Measurements from ENCODE around the gene C1QTNF12.

Gene C1QTNF12

DNA sequence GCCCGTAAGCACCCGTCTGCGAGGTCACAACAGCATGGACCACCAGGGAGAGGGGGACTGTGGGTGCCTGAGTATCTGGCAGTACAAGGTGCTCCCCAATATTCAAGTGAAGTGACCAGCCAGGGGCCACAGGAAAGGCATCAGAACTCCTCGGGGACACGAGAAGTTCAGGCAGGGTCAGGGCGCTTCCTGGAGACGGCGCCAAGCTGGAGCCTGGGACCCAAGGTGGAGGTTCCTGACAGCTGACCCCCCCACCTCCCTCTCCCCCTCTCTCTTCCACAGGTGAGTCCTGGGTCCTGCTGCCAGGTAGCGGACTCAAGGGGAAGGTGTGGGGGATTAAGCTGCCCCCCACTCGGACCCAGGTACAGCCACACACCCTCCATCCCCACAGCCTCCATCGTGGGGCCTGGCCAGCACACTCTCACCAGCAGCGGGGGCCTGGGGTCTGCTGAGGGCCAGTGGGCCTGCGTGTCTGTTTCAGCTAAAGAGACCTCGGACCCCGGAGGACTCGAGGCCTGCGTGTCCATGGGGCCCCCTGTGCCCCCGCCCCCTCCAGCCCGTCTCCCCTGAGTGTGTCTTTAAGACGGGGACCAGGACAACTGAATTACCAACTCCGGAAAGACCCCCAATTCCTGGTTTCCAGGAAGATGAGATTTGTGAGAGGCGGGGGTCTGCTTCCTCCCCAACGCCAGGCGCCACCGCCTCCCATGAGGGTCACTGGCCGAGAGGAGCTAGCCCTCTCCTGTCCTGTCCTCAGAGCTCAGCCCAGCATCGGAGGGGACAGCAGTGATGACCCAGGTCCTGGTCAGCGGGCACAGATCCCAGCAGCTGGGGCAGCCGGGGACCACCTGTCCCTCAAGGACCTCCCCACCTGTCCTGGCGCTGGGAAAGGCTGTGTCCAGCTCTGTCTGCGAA, 46.3 kb downstream of the C1QTNF12 start:
- TF ChIP-seq, protein P1, sequence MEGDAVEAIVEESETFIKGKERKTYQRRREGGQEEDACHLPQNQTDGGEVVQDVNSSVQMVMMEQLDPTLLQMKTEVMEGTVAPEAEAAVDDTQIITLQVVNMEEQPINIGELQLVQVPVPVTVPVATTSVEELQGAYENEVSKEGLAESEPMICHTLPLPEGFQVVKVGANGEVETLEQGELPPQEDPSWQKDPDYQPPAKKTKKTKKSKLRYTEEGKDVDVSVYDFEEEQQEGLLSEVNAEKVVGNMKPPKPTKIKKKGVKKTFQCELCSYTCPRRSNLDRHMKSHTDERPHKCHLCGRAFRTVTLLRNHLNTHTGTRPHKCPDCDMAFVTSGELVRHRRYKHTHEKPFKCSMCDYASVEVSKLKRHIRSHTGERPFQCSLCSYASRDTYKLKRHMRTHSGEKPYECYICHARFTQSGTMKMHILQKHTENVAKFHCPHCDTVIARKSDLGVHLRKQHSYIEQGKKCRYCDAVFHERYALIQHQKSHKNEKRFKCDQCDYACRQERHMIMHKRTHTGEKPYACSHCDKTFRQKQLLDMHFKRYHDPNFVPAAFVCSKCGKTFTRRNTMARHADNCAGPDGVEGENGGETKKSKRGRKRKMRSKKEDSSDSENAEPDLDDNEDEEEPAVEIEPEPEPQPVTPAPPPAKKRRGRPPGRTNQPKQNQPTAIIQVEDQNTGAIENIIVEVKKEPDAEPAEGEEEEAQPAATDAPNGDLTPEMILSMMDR (IDR thresholded peaks at IDR 0.05; ENCODE audit: low read depth, low read length), result no peak
- in situ Hi-C loops (cut with HindIII; ENCODE audit: low sequenced_read_pairs), result no loop called here
- no peak overlapping the region for H3K4me3 ChIP-seq (ENCODE audit: low read depth, low read length)

DNA sequence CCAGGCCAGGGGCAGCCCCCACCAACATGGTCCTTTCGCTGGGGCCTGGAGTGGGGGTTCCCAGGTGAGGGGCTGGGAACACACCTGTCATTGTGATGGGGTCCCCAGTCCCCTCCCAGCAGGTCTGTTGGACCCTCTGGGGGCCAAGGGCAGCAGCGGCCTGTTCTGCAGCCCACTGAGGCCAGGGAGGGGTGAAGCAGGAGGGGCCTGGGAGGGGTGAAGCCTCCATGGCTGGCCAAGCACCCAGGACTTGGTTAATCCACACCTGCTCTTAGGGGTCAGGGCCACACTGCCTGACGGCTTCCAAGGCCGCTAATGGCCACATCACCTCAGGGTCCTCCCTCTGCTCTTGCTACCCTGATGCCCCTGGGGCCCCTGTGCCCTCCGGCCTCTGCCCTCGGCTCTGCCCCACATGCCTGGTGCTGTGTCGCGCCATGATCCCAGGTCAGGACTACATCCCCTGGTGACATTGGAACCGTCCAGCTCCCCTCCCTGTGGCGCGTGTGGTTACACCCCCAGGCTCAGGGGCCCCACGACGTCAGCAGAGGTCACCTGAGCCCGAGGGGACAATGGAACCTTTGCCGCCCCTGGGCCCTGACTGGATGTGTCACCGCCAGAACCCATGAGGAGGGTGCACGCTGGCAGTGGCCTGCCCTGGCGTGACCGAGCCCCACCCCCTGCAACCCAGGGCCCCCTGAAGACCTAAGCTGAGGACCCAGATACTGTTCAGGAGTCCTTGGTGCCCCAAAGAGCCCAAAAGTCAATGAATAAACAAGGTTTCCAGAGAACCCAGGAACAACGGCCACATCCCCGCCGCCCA, 47.2 kb downstream of the C1QTNF12 start:
- no peak for DNase-seq (ENCODE audit: low read depth, low spot score)
- in situ Hi-C loops (cut with HindIII; ENCODE audit: low sequenced_read_pairs), result no loop called here
- TF ChIP-seq, protein P1 (IDR thresholded peaks at IDR 0.05; ENCODE audit: low read depth, low read length), result no peak
- no peak overlapping the region for H3K4me3 ChIP-seq (ENCODE audit: low read depth, low read length)

More for the DNA sequence above, 46.3 kb downstream of the C1QTNF12 start:
- no peak for DNase-seq (ENCODE audit: low read depth, low spot score)

DNA sequence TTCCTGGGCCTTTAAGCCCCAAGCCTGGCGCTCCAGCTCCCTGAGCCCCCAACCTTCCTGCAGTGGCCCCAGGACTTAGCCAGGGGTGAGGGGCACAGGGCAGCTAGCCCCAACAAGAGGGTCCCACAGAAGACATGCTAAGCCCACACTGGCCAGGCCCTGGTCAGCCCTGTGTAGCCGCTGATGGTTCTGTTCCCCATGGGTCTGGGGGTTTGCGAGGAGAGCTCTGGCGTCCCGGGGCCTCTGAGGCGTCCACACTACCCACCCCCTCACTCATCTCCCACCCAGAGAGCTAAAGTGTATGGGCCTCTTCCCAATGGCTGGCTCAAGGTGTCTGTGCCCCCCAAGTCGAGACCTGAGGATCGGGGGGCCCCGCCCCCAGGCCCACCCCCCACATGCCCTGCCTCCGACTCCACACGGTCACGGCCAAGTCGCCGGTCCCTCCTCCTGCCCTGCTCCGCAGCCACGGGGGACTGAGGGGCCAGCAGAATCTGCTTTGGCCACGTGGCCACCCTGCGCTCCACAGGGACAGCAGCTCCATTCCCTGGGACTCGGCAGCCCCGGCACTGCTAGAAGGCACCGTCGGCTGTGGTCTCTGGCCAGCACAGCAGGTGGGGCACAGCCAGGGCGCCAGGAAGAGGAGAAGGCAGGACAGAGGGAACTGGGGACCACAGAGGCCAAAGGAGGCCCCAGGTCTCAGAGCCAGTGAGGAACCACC, 47.9 kb downstream of the C1QTNF12 start:
- TF ChIP-seq, protein P1 (IDR thresholded peaks at IDR 0.05; ENCODE audit: low read depth, low read length), result no peak
- H3K4me3 ChIP-seq (ENCODE audit: low read depth, low read length), result no peak overlapping the region
- no peak for DNase-seq (ENCODE audit: low read depth, low spot score)
- in situ Hi-C loops (cut with HindIII; ENCODE audit: low sequenced_read_pairs), result no loop called here

DNA sequence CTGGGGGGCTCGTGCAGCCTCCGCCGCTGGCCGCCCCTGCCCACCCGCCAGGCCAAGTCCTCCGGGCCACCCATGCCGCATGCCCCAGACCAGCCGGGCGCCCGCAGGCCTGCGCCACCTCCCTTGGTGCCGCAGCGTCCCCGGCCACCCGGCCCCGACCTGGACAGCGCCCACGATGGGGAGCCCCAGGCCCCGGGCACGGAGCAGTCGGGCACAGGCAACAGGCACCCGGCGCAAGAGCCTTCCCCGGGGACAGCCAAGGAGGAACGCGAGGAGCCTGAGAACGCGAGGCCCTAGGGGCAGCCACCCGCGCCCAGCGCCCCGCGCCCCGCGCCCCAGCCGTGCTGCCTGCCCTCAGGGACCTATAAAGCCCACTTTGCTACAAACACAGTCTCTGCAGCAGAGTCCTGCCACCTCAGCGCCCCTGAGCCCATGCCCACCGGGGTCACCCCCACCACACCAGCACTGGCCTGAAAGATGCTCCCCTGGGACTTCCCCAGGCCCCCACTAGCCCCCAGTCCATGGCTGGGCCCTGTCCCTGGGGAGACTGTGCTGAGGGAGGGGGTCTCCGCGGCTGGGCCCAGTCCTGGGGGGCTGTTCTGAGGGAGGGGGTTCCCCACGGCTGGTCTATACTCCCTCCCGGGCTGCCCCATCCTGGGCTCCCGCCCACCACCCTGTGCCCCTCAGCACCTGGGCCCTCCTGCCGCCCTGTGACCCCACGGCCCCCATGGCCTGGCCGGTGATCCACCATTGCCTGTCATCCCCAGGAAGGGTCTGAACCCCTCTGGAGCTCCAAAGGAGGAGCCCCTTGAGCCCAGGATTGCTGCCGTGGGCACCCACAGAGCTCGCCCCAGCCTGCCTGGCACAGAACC, 48.7 kb downstream of the C1QTNF12 start:
- no peak overlapping the region for H3K4me3 ChIP-seq (ENCODE audit: low read depth, low read length)
- in situ Hi-C loops (cut with HindIII; ENCODE audit: low sequenced_read_pairs), result no loop called here
- TF ChIP-seq, protein P1 (IDR thresholded peaks at IDR 0.05; ENCODE audit: low read depth, low read length), result no peak
- DNase-seq (ENCODE audit: low read depth, low spot score), result no peak

DNA sequence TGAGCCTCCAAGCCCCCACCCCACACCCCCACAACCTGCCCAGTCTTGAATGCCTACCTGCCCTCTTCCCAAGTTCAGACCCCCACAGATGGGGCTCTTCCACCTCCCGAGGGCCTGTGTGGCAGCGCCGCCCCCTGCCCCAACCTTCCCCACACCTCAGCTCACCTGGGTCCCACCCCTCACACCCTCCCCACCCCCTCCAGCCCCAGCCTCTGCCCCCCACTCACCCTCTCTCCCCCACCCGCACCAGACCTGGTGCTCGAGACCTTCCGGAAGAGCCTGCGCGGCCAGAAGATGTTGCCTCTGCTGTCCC, 49.4 kb downstream of the C1QTNF12 start:
- in situ Hi-C loops (cut with HindIII; ENCODE audit: low sequenced_read_pairs), result no loop called here

More for the DNA sequence above, 49.4 kb downstream of the C1QTNF12 start:
- TF ChIP-seq, protein P1 (IDR thresholded peaks at IDR 0.05; ENCODE audit: low read depth, low read length), result no peak
- no peak overlapping the region for H3K4me3 ChIP-seq (ENCODE audit: low read depth, low read length)
- DNase-seq (ENCODE audit: low read depth, low spot score), result no peak

Measured in astrocyte of the spinal cord (primary cell).